Esophagus squamous epithelium (tissue), 5 donors: ENCODE measurements around the gene PRDM11. TPM values are rescaled to one million over a fixed set of nuclear protein-coding genes. Genes with fewer than 3 reads are reported as not detected.
A peak's percentile ranks its signal among the peaks of the same experiment; 100 is the strongest.

Experiments used
- DNase-seq: peaks from one replicate; lab custom pipeline; 2025; lab: John Stamatoyannopoulos, UW
- H3K27ac ChIP-seq, 4 donors: fragments of 200-600 bp; sonication (generic); one replicate each; pipeline ENCODE4 v1.5.1; 2016 to 2019; ENCODE audit warnings: mild to moderate bottlenecking in 1 of 4
- H3K27me3 ChIP-seq, 4 donors: fragments of 200-600 bp; sonication (generic); 1 replicate in 3 of 4; 2 replicates in 1 of 4; pipeline versions ENCODE4 v1.5.1 to v1.6.0; 2017 to 2021; ENCODE audit warnings: antibody characterized with exemption in 1 of 4
- H3K36me3 ChIP-seq, 3 donors: fragments of 200-600 bp; sonication (generic); one replicate each; pipeline ENCODE4 v1.5.1; 2016 to 2019
- H3K4me1 ChIP-seq, 3 donors: fragments of 200-600 bp; sonication (generic); one replicate each; pipeline ENCODE4 v1.5.1; 2017 to 2019
- H3K4me3 ChIP-seq, 4 donors: fragments of 200-600 bp; sonication (generic); 1 replicate in 3 of 4; 2 replicates in 1 of 4; pipeline ENCODE4 v1.5.1; 2016 to 2019; ENCODE audit warnings: mild to moderate bottlenecking in 2 of 4, moderate library complexity in 1 of 4
- H3K9me3 ChIP-seq, 3 donors: fragments of 200-600 bp; sonication (generic); one replicate each; pipeline ENCODE4 v1.5.1; 2016 to 2019
- CTCF ChIP-seq, 6 experiments: fragments of 450-650 bp in 4 of 6; fragments of 200-600 bp in 2 of 6; sonication (generic) in 2 of 6; IDR thresholded peaks; one replicate each; pipeline ENCODE4 v1.5.1; 2016 to 2019; ENCODE audit warnings: antibody characterized with exemption in 6 of 6, mild to moderate bottlenecking in 4 of 6, moderate library complexity in 4 of 6
- POLR2A ChIP-seq, 4 donors: fragments of 450-650 bp; IDR thresholded peaks; one replicate each; pipeline ENCODE4 v1.6.1; 2017; ENCODE audit warnings: antibody characterized with exemption in 4 of 4, mild to moderate bottlenecking in 4 of 4, moderate library complexity in 3 of 4
- WGBS, 2 donors: methylation state at CpG; one replicate each; pipeline ENCODE4 v1.1.5; 2018; 5-methylcytosine and 5-hydroxymethylcytosine counted together
- intact Hi-C: fragments of 100-400 bp; cut with DNase I; formaldehyde crosslinking; loops from one replicate; pipeline ENCODE4 v1.15.0; 2022
- total RNA-seq, 4 donors: library from RNA; depleted of rRNA; stranded (reverse); fragments of >200 nt; gene quantifications; one replicate each; pipeline ENCODE4 v1.1.0, GENCODE V29; 2016
- donor health status: DM: yes; HTN: yes; CAD: no.

The PRDM11 gene
- total RNA-seq, 4 donors from 2014 or later, result 3.9 to 13.9 (median 5.1) TPM

GRCh38 chr11:45156741-45157140, 10.3 kb downstream of the PRDM11 start:
- DNase-seq, result no peak
- H3K4me3 ChIP-seq, result no peak overlapping the region
- intact Hi-C loops, result no loop called here
- TF ChIP-seq CTCF (IDR thresholded peaks at IDR 0.05) (no peak), POLR2A (IDR thresholded peaks at IDR 0.05) (no peak)
- H3K27ac ChIP-seq, result peak overlapping the region; percentile 19 to 85 (median 80)
- 78 to 87% methylated on average over 9 of the region's 9 CpGs for WGBS, 2 donors
- H3K27me3 ChIP-seq, result no peaks in the 10 kb centered on the region
- H3K4me1 ChIP-seq, result peaks cover 38 to 86% (median 46%) of the 10 kb centered on the region in 3 donors
- H3K36me3 ChIP-seq, result no peaks in the 10 kb centered on the region
- no peaks in the 10 kb centered on the region for H3K9me3 ChIP-seq

GRCh38 chr11:45157247-45158209, 11.1 kb downstream of the PRDM11 start:
- intact Hi-C loops, result no loop called here
- H3K9me3 ChIP-seq, result no peaks in the 10 kb centered on the region
- no peaks in the 10 kb centered on the region for H3K27me3 ChIP-seq
- H3K27ac ChIP-seq, result peak overlapping the region; percentile 79 to 85 (median 80)
- H3K4me1 ChIP-seq, result peaks cover 38 to 93% (median 47%) of the 10 kb centered on the region in 3 donors
- no peak for TF ChIP-seq CTCF (IDR thresholded peaks at IDR 0.05)
- TF ChIP-seq POLR2A (IDR thresholded peaks at IDR 0.05), result no peak
- WGBS, 2 donors, result 81 to 91% methylated on average over 15 to 16 of the region's 20 CpGs
- no peaks in the 10 kb centered on the region for H3K36me3 ChIP-seq
- H3K4me3 ChIP-seq, result no peak overlapping the region
- DNase-seq, result no peak

GRCh38 chr11:45158210-45158731, 11.8 kb downstream of the PRDM11 start:
- peak overlapping the region; percentile 79 to 85 (median 80) for H3K27ac ChIP-seq
- no peaks in the 10 kb centered on the region for H3K27me3 ChIP-seq
- intact Hi-C loops, result no loop called here
- peak in 2 of 6 experiments; percentile 23 to 26 for TF ChIP-seq CTCF (IDR thresholded peaks at IDR 0.05)
- no peak for TF ChIP-seq POLR2A (IDR thresholded peaks at IDR 0.05)
- H3K9me3 ChIP-seq, result no peaks in the 10 kb centered on the region
- peaks cover 38 to 92% (median 47%) of the 10 kb centered on the region in 3 donors for H3K4me1 ChIP-seq
- no peaks in the 10 kb centered on the region for H3K36me3 ChIP-seq
- WGBS, 2 donors, result 47% methylated on average over 6 of the region's 8 CpGs; no CpG with 5 or more reads in 1 of the 2 donors
- DNase-seq, result no peak
- H3K4me3 ChIP-seq, result no peak overlapping the region

DNA sequence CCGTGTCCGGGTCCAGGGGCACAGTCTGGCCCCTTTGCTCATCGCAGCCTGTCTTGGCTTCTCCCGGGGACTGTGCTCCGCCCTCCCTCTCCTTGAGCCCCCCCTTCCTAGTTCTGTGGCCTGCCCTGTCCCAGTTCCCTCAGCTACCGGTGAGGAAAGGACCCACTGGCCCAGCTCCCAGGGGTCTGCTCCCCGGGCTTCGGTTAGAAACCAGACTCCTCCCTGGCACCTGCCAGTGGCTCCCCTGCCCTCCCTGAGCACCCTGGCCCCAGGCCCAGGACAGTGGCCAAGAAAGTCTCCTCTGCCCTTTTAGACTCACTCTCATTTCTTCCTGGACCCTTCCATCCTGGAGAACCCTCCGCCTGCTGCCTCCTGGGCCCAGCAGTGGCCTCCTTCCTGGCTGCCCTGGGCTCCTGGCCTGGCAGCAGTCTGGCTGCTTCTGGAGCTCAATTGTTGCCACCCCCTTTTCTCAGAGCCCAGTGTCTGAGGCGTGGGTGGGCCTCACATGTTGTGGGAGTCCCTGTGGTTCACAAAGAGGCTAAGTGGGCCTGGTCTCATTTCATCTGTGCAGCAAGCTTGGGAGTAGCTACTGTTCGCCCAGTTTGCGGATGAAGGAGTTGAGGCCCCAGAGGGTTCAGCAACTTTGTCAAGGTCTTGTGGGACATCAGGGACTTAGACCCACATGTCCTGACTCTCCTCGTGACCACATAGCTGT, 12.6 kb downstream of the PRDM11 start:
- H3K9me3 ChIP-seq, result no peaks in the 10 kb centered on the region
- no peak for TF ChIP-seq CTCF (IDR thresholded peaks at IDR 0.05)
- 73 to 82% methylated on average over 4 to 12 of the region's 13 CpGs for WGBS, 2 donors
- no peaks in the 10 kb centered on the region for H3K36me3 ChIP-seq
- no peaks in the 10 kb centered on the region for H3K27me3 ChIP-seq
- H3K27ac ChIP-seq, result peak overlapping the region; percentile 79 to 85 (median 80)
- DNase-seq, result no peak
- intact Hi-C loops, result no loop called here
- peaks cover 38 to 97% (median 47%) of the 10 kb centered on the region in 3 donors for H3K4me1 ChIP-seq
- H3K4me3 ChIP-seq, result no peak overlapping the region
